Adipocyte (in vitro differentiated cells): ENCODE results near the gene SLC4A4.
A peak's percentile ranks its signal among the peaks of the same experiment; 100 is the strongest.

ENCODE experiments used
- DNase-seq: peaks from one replicate; pipeline ENCODE4 v3.0.0-alpha.2; 2015; ENCODE audit warnings: low read depth
- H3K27me3 ChIP-seq: replicated peaks from 2 replicates; pipeline ENCODE4 v1.7.0; 2013; ENCODE audit warnings: mild to moderate bottlenecking, low read length, moderate library complexity; ENCODE audit not compliant: control insufficient read depth, insufficient read depth
- H3K36me3 ChIP-seq: 2 replicates; pipeline ENCODE4 v1.7.0; 2013; ENCODE audit warnings: low read length, mild to moderate bottlenecking, moderate library complexity; ENCODE audit not compliant: control insufficient read depth, insufficient read depth, severe bottlenecking
- H3K4me1 ChIP-seq: 2 replicates; pipeline ENCODE4 v1.7.0; 2013; ENCODE audit warnings: mild to moderate bottlenecking, low read length, moderate library complexity; ENCODE audit not compliant: control insufficient read depth, insufficient read depth
- H3K4me3 ChIP-seq: 2 replicates; pipeline ENCODE4 v1.7.0; 2013; ENCODE audit warnings: mild to moderate bottlenecking, low read length, moderate library complexity
- H3K9ac ChIP-seq: 2 replicates; pipeline ENCODE4 v1.7.0; 2013; ENCODE audit warnings: mild to moderate bottlenecking, low read length, moderate library complexity
- H3K9me3 ChIP-seq: 2 replicates; pipeline ENCODE4 v1.7.0; 2013; ENCODE audit warnings: mild to moderate bottlenecking, low read length, moderate library complexity; ENCODE audit not compliant: control insufficient read depth

Gene SLC4A4

DNA sequence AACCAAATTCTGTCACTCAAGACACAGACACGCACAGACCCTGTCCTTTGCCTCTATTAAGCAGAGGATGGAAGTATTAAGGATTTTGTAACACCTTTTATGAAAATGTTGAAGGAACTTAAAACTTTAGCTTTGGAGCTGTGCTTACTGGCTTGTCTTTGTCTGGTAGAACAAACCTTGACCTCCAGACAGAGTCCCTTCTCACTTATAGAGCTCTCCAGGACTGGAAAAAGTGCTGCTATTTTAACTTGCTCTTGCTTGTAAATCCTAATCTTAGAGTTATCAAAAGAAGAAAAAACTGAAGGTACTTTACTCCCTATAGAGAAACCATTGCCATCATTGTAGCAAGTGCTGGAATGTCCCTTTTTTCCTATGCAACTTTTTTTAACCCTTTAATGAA lies 229.3 kb downstream of the SLC4A4 start:
- H3K9me3 ChIP-seq, result no peaks in the 10 kb centered on the region
- DNase-seq, result no peak
- H3K4me3 ChIP-seq, result no peak overlapping the region
- no peak overlapping the region for H3K9ac ChIP-seq
- H3K36me3 ChIP-seq, result no peaks in the 10 kb centered on the region
- H3K4me1 ChIP-seq, result no peaks in the 10 kb centered on the region
- H3K27me3 ChIP-seq, result no peaks in the 10 kb centered on the region

DNA sequence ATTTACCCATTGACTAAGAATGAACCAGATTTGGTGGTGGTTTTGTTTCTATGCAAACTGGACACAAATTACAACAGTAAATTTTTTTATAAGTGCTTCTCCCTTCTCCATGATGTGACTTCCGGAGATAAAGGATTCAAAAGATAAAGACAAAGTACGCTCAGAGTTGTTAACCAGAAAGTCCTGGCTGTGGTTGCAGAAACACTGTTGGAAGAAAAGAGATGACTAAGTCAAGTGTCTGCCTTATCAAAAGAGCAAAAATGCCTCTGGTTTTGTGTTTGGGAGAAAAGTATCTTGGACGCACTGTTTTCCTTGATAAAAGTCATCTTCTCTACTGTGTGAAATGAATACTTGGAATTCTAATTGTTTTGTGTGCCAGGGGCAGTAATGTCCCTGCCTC lies 231.7 kb downstream of the SLC4A4 start:
- H3K4me3 ChIP-seq, result no peak overlapping the region
- H3K9ac ChIP-seq, result no peak overlapping the region
- H3K4me1 ChIP-seq, result no peaks in the 10 kb centered on the region
- H3K36me3 ChIP-seq, result no peaks in the 10 kb centered on the region
- no peaks in the 10 kb centered on the region for H3K9me3 ChIP-seq
- no peak for DNase-seq
- no peaks in the 10 kb centered on the region for H3K27me3 ChIP-seq

DNA sequence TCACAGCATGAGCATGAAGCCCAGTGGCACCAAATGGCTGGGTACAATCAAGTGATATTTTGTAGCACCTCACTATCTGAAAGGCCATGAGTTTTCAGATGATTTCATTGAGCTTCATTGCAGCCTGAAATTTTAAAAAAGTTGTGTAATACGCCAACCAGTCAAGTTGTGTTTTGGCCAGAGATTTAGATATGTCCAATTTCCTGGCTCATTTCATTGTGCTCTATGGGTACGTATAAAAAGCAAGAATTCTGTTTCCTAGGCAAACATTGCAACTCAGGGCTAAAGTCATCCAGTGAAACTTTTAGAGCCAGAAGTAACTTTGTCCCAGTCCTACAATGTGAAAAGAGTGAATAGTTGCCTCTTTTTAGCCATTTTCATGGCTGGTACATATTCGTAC lies 232.5 kb downstream of the SLC4A4 start:
- no peaks in the 10 kb centered on the region for H3K36me3 ChIP-seq
- H3K4me3 ChIP-seq, result no peak overlapping the region
- no peaks in the 10 kb centered on the region for H3K9me3 ChIP-seq
- no peak overlapping the region for H3K9ac ChIP-seq
- H3K27me3 ChIP-seq, result no peaks in the 10 kb centered on the region
- DNase-seq, result no peak
- H3K4me1 ChIP-seq, result no peaks in the 10 kb centered on the region

DNA sequence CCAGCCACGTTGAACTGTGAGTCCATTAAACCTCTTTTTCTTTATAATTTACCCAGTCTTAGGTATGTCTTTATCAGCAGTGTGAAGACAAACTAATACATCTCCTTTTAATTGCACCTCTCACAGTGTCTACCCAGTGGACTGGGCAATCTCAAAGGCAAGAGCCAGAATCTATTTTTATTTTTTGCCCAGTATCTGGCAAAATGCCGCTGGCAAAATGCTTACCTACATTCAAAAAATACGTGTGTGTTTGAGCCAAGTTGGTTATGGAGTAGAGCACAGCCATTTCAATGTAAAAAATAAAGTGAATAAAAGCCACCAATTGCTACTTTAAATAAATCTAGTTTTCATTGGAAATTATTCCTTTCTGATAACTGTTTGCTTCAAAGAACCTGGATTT lies 245.2 kb downstream of the SLC4A4 start:
- no peak for DNase-seq
- H3K27me3 ChIP-seq, result no peaks in the 10 kb centered on the region
- no peaks in the 10 kb centered on the region for H3K4me1 ChIP-seq
- H3K36me3 ChIP-seq, result no peaks in the 10 kb centered on the region
- H3K9me3 ChIP-seq, result no peaks in the 10 kb centered on the region
- H3K9ac ChIP-seq, result no peak overlapping the region
- H3K4me3 ChIP-seq, result no peak overlapping the region

DNA sequence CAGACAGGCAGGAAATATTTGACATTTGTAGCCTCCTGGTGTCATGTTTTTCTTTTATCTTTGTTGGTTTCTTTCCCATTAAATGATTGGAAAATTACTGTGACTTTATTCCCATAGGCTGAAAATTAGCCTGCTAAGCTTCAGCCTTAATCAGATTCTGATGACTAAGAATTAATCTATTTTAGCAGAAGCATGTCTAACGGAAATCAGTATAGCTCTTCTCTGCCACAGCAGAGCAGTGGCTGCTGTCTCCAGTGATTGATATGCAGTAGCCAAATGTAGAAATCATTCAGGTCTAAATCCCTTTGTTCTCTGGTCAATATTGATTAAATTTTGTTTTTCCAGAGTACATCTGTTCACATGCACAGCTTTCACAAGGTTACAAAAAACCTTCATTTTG lies 245.8 kb downstream of the SLC4A4 start:
- Histone ChIP-seq H3K9me3 (no peaks in the 10 kb centered on the region), H3K9ac (no peak overlapping the region), H3K27me3 (no peaks in the 10 kb centered on the region), H3K36me3 (no peaks in the 10 kb centered on the region), H3K4me1 (no peaks in the 10 kb centered on the region), H3K4me3 (no peak overlapping the region)
- no peak for DNase-seq

DNA sequence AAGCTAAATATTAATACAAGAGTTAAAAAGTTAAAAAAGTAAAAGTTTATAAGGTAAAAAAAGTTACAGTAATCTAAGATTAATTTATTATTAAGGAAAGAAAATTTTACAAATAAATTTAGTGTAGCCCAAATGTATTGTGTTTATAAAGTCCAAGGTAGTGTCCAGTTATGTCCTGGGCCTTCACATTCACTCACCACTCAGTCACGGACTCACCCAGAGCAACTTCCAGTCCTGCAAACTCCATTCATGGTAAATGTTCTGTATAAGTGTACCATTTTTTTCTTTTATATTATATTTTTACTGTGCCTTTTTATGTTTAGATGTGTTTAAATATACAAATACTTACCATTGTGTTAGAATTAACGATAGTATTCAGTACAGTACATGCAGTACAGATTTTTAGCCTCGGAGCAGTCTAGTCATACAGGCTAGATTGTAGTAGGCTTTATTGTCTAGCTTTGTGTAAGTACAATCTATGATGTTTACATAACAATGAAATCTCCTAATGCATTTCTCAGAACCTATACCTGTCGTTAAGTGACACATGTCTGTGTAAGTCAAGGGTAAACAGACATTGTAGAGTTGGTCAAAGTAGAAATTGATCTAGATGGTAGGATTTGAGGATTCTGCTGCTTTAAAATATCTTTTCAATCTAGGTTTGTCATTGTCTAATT lies 247.4 kb downstream of the SLC4A4 start:
- Histone ChIP-seq H3K4me1 (no peaks in the 10 kb centered on the region), H3K9me3 (no peaks in the 10 kb centered on the region), H3K27me3 (no peaks in the 10 kb centered on the region), H3K9ac (no peak overlapping the region), H3K36me3 (no peaks in the 10 kb centered on the region), H3K4me3 (no peak overlapping the region)
- DNase-seq, result no peak

DNA sequence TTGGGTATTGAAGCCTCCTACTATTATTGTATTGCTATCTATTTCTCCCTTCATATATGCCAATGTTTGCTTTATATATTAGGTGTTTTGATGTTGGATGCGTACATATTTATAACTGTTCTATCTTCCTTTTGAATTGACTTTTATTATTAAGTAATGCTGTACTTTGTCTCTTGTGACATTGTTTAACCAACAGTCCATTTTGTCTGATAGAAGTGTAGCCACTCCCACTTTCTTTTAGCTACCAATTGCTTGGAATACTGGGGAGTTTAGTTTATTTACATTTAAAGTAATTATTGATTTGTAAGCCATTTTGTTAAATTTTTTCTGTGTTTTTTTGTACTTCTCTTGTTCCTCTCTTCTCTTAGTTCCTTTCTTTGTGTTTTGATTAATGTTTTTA lies 249.2 kb downstream of the SLC4A4 start:
- no peaks in the 10 kb centered on the region for H3K27me3 ChIP-seq
- H3K4me3 ChIP-seq, result no peak overlapping the region
- no peak for DNase-seq
- H3K36me3 ChIP-seq, result no peaks in the 10 kb centered on the region
- H3K9me3 ChIP-seq, result no peaks in the 10 kb centered on the region
- no peak overlapping the region for H3K9ac ChIP-seq
- H3K4me1 ChIP-seq, result no peaks in the 10 kb centered on the region

DNA sequence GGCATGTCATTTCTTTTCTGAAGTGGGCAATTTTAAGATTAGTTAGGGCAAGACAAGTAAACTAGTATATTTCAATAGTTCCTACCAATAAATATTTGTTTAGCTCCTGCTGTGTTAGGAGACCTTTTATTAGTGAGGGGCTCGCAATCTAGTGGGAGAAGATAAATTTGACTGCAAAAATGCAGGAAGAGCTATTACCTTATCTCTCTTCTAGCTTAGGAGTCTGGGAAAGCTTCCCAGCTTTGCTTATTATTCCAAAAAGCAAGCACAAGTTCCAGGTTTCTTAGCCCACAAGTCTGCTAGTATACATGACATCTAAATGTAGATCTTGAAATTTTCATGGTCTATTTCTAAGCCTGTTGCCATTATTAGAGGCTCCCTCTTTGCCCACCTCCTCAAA lies 254.0 kb downstream of the SLC4A4 start:
- H3K9ac ChIP-seq, result no peak overlapping the region
- no peaks in the 10 kb centered on the region for H3K9me3 ChIP-seq
- H3K27me3 ChIP-seq, result no peaks in the 10 kb centered on the region
- no peaks in the 10 kb centered on the region for H3K36me3 ChIP-seq
- H3K4me3 ChIP-seq, result no peak overlapping the region
- no peak for DNase-seq
- H3K4me1 ChIP-seq, result no peaks in the 10 kb centered on the region

DNA sequence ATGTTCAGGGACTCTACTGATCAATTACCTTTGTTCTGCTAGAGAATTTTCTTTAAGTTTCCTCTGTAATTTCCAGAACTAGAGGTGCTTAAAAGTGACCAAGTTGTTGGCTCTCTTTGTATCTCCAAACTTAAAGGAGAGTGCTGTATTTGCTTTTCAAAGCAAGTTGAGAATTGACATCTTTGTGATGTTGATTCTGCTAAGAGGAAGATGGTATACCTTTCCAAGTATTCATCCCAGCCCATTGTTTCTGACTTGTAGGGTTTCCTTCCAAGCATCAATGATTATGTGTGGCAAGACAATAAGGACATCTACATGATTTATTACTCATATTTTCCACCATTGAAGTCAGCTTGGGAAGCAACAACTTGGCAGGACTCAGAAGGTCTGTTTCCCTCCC lies 254.5 kb downstream of the SLC4A4 start:
- DNase-seq, result no peak
- Histone ChIP-seq H3K4me3 (no peak overlapping the region), H3K4me1 (no peaks in the 10 kb centered on the region), H3K9me3 (no peaks in the 10 kb centered on the region), H3K27me3 (no peaks in the 10 kb centered on the region), H3K9ac (no peak overlapping the region), H3K36me3 (no peaks in the 10 kb centered on the region)

DNA sequence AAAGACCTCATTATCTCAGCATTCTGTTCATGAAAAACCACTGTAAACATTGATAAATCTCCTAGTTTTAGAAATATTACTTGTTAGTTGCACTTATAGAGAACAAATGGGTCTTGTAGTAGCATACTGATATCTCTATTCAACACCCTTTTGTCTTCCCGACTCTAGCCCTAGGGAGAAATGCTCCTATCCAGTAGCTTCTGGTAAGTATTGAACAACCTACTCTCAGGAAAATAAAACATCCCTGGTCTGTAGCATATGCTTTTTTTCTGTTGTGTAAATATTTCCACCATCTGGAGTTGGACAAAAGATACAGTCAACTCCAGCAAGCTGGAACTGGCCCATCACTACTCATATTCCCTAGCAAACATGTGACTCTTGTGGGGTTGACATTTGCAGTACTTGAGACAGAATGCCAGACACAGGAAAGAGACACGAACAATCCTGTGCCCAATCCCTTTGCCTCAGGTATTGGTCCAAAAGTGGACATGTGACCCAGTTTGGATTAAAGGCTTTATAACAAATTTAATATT lies 256.8 kb downstream of the SLC4A4 start:
- Histone ChIP-seq H3K9me3 (no peaks in the 10 kb centered on the region), H3K27me3 (no peaks in the 10 kb centered on the region), H3K9ac (no peak overlapping the region), H3K4me3 (no peak overlapping the region), H3K4me1 (no peaks in the 10 kb centered on the region), H3K36me3 (no peaks in the 10 kb centered on the region)
- peak; percentile 33 for DNase-seq

DNA sequence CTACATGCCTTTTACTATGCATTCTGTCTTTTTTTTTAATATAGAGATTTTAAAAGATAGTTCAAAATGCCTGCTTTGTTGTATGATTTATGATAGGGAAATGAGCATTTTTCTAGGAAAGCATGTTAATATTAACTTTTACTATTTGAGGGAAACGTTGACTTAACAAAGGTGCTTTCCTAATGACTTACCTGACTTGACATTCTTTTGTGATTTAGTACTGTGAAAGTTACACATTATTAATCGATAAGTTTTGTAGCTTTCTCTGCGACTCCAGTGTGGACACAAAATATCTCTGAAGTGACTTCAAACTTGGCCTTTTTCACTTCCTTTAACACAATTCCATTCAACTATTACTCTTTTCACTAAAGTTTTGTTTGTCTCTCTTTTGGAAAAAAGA lies 260.8 kb downstream of the SLC4A4 start:
- no peaks in the 10 kb centered on the region for H3K36me3 ChIP-seq

DNA sequence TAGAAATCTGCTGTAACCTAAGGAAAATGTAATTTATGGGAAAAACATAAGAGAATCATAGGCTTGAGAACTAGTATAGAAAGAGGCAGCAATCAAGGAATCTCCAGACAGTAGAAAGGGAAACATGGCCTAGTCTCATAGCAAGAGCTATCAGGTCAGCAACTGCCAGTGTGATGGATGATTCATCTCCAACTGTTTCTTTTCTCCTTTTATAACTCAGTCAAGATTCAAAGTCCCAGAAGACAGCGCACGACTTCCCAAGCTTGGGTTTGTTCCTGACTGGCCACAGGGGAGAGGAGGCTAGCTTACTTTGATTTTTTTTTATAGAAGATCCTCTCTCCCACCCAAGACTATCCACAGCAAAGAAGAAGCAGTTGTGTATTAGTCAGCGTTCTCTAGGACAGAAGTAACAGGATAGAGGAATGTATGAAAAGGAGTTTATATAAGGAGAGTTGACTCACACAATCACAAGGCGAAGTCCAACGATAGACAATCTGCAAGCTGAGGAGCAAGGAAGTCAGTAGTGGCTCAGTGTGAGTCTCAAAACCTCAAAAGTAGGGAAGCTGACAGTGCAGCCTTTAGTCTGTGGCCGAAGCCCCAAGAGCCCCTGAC lies 263.6 kb downstream of the SLC4A4 start:
- Histone ChIP-seq H3K9ac (no peak overlapping the region), H3K36me3 (no peaks in the 10 kb centered on the region), H3K27me3 (no peaks in the 10 kb centered on the region), H3K4me1 (no peaks in the 10 kb centered on the region), H3K9me3 (no peaks in the 10 kb centered on the region), H3K4me3 (no peak overlapping the region)
- DNase-seq, result no peak

More for the DNA sequence above, 260.8 kb downstream of the SLC4A4 start:
- DNase-seq, result no peak
- Histone ChIP-seq H3K9ac (no peak overlapping the region), H3K4me3 (no peak overlapping the region), H3K9me3 (no peaks in the 10 kb centered on the region), H3K4me1 (no peaks in the 10 kb centered on the region), H3K27me3 (no peaks in the 10 kb centered on the region)
